Activated CD8-positive, alpha-beta T cell treated with anti-CD3 and anti-CD28 coated beads, Interleukin-2, amount 10 ng/mL, durations not matched to agents 7 days and 5 days (primary cell): Measurements from ENCODE around the gene TVP23A. TPM values are rescaled to one million over a fixed set of nuclear protein-coding genes. Genes with fewer than 3 reads are reported as not detected.
"Not testable (repeated sequence)": the region's sequence is repeated elsewhere in the genome, so short reads cannot be mapped to it uniquely, and the experiment has no call there.

Experiments
- ATAC-seq: fragments of 150-1000 bp; cut with Tn5 transposase; one replicate; pipeline ENCODE4 v1.10.0; 2021; ENCODE audit warnings: moderate library complexity
- CTCF ChIA-PET: fragments of 350-600 bp; sonication (Branson Sonifier 250); formaldehyde crosslinking; loops from one replicate; lab custom pipeline; 2021; ENCODE audit warnings: antibody characterized with exemption; lab: Charles Lee
- POLR2A ChIA-PET: fragments of 350-600 bp; sonication (Branson Sonifier 250); formaldehyde crosslinking; loops from one replicate; lab custom pipeline; 2021; ENCODE audit warnings: antibody characterized with exemption; lab: Charles Lee
- DNase-seq: peaks from one replicate; pipeline ENCODE4 v3.0.0-alpha.2; 2020
- H3K27ac Mint-ChIP-seq: one replicate; pipeline ENCODE4 v1.8.0; 2021; ENCODE audit warnings: mild to moderate bottlenecking, mixed read lengths
- H3K27me3 Mint-ChIP-seq: one replicate; pipeline ENCODE4 v1.8.0; 2021; ENCODE audit warnings: low read depth, mixed read lengths
- H3K36me3 Mint-ChIP-seq: one replicate; pipeline ENCODE4 v1.8.0; 2021; ENCODE audit warnings: low read depth, mixed read lengths
- H3K4me1 Mint-ChIP-seq: one replicate; pipeline ENCODE4 v1.8.0; 2021; ENCODE audit warnings: low read depth, mixed read lengths
- H3K4me3 Mint-ChIP-seq: one replicate; pipeline ENCODE4 v1.8.0; 2021; ENCODE audit warnings: mild to moderate bottlenecking, mixed read lengths
- H3K9me3 Mint-ChIP-seq: one replicate; pipeline ENCODE4 v1.8.0; 2022; ENCODE audit warnings: mixed read lengths; ENCODE audit not compliant: insufficient read depth
- total RNA-seq, 2 experiments: library from RNA; stranded (reverse); gene quantifications; one replicate each; pipeline ENCODE4 v1.2.3, GENCODE V29; 2021

Gene TVP23A
- total RNA-seq, 2 experiments from 2014 or later, result not detected

DNA sequence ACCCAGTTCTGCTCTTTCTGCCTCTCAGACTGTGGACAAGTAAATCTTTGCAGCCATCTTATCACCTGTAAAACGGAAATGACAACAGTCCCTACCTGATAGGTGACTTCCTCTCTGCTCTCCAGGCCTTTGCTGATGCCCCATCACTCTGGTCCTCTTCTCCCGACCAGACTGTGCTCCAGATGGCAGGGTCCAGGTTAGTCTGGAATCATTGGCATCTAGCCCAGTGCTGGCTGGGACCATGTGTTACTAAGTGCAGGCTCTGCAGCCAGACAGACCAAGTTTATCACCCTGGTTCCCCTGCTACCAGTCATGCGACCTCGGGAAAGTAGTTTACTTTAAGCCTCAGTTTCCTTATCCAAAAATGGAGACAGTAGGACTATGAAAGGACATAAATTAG lies 76.8 kb downstream of the TVP23A start:
- H3K27me3 Mint-ChIP-seq, result no peaks in the 10 kb centered on the region
- no peak overlapping the region for H3K4me3 Mint-ChIP-seq
- ATAC-seq, result no peak
- DNase-seq, result no peak
- POLR2A ChIA-PET, result no interaction called here
- H3K27ac Mint-ChIP-seq, result no peak overlapping the region
- peaks cover 2% of the 10 kb centered on the region for H3K36me3 Mint-ChIP-seq
- H3K9me3 Mint-ChIP-seq, result no peaks in the 10 kb centered on the region
- H3K4me1 Mint-ChIP-seq, result peaks cover 67% of the 10 kb centered on the region
- CTCF ChIA-PET, result interaction anchor here (1.0 kb wide), 1 partner anchor 177 kb away, joined by 4 read pairs; no protein-coding TSS in a partner anchor

DNA sequence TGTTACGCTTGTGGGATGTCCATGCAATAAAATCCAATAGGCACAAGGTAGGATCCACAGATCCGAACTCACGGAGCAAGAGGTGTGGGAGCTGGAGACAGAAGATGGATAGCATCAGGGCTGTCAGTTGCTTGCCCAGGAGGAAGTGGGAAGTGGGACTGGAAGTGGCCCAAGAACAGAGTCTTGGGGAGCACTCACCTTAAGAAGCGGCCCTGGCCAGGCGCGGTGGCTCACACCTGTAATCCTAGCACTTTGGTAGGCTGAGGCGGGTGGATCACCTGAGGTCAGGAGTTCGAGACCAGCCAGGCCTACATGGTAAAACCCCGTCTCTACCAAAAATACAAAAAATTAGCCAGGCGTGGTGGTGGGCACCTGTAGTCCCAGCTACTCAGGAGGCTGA lies 77.3 kb downstream of the TVP23A start:
- Mint-ChIP-seq H3K4me3 (peak overlapping the region; percentile 19), H3K4me1 (peaks cover 67% of the 10 kb centered on the region), H3K27ac (peak overlapping the region; percentile 45)
- POLR2A ChIA-PET, H3K27me3 Mint-ChIP-seq, H3K9me3 Mint-ChIP-seq, DNase-seq, ATAC-seq, H3K36me3 Mint-ChIP-seq: not testable (repeated sequence)
- CTCF ChIA-PET, result interaction anchor here (1.0 to 2.0 kb wide), 3 partner anchors 178 to 220 kb away, joined by 4 to 9 read pairs (median 5); no protein-coding TSS in a partner anchor

DNA sequence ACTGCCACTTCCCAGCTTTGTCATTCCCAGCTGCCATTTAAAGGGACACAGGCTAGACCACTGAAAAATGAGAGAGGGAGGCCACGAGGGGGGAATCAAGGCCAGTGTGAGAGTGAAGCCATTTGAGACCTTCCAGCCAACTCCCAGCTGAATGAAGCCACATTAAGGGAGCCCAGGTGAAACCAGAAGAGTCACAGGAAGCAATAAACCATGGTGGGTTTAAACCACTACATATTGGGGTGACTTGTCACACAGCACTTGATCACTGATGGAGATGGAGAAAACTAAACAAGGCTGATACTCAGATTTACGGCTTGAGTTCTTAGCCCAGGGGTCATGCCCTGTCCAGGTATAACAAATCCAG lies 77.8 kb downstream of the TVP23A start:
- DNase-seq, result peak; percentile 58
- ChIA-PET POLR2A (no interaction called here), CTCF (interaction anchor here (0.8 to 7.0 kb wide), 4 partner anchors 177 to 227 kb away, joined by 3 to 112 read pairs (median 7); no protein-coding TSS in a partner anchor)
- peak overlapping the region; percentile 19 for H3K4me3 Mint-ChIP-seq
- peaks cover 66% of the 10 kb centered on the region for H3K4me1 Mint-ChIP-seq
- H3K9me3 Mint-ChIP-seq, result no peaks in the 10 kb centered on the region
- H3K36me3 Mint-ChIP-seq, result peaks cover 2% of the 10 kb centered on the region
- H3K27ac Mint-ChIP-seq, result peak overlapping the region; percentile 45
- H3K27me3 Mint-ChIP-seq, result no peaks in the 10 kb centered on the region
- ATAC-seq, result no peak

DNA sequence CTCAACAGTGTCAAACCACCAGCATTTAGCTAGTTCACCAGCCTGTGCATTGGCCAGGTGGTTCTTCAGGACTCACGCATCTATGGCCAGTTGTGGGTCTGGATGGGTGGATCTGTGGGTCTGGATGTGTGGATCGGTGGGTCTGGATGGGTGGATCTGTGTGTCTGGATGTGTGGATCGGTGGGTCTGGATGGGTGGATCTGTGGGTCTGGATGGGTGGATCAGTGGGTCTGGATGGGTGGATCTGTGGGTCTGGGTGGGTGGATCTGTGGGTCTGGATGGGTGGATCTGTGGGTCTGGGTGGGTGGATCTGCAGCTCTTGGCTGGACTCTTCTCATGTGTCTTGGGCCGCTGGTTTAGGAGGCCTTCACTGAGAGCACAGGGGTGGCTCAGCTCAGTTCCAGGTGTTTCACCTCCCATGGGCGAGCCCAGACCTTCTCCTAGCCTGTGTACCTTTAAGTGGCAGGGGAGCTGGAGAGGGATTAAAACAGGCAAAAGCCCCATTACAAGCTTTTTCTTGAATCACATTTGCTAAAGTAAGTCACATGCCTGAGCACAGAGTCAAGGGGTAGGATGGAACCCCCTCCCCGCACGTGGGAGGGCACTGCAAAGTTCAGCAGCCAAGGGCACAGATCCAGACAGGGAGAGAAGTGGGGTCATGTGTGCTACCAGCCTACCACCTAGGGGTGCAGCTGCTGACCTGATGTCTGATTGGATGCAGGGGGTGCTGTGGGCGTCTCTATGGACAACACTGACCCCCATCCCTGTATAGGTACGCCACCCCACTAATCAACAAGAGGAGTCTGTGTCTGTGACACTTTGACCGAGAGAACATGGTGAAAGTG lies 78.4 kb downstream of the TVP23A start:
- CTCF ChIA-PET, result interaction anchor here (0.8 to 7.0 kb wide), 5 partner anchors 178 to 483 kb away, joined by 3 to 112 read pairs (median 5); no protein-coding TSS in a partner anchor
- Mint-ChIP-seq H3K4me1 (peaks cover 62% of the 10 kb centered on the region), H3K9me3 (no peaks in the 10 kb centered on the region), H3K36me3 (peaks cover 2% of the 10 kb centered on the region), H3K4me3 (peak overlapping the region; percentile 19), H3K27me3 (no peaks in the 10 kb centered on the region), H3K27ac (no peak overlapping the region)
- no peak for ATAC-seq
- POLR2A ChIA-PET, result no interaction called here
- no peak for DNase-seq

DNA sequence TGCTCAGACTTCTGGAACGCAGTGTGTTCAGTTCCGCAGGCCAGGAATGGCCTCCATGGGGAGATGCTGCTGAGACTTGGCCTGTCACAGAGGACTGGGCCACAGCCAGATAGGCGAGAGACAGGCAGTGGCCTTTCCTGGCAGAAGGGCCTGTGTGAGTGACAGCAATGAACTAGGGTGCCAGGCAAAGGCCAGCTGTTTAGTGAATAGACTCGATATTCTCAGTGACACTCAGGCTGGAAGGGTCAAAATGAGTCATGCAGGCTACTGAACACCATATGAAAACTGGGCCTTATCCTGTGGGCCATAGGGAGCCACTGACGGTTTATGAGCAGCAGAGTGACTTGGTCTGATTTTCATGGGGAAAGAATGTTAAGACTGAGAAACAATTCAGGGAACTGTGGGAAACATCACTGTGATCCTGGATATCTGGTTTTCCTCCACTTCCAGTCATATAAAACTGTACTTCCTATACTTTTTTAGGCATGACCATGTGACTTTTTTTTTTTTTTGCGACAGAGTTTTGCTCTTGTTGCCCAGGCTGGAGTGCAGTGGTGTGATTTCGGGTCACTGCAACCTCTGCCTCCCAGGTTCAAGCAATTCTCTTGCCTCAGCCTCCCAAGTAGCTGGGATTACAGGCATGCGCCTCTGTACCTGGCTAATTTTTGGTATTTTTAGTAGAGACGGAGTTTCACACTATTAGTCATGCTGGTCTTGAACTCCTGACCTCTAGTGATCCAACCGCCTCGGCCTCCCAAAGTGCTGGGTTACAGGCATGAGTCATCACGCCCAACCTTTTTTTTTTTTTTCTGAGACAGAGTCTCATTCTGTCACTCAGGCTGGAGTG lies 80.1 kb downstream of the TVP23A start:
- no peaks in the 10 kb centered on the region for H3K36me3 Mint-ChIP-seq
- CTCF ChIA-PET, result interaction anchor here (1.5 to 7.0 kb wide), 4 partner anchors 8 to 481 kb away, joined by 7 to 112 read pairs (median 15); partner anchors contain the start of gene CIITA
- no peak overlapping the region for H3K4me3 Mint-ChIP-seq
- H3K9me3 Mint-ChIP-seq, result no peaks in the 10 kb centered on the region
- H3K27me3 Mint-ChIP-seq, result no peaks in the 10 kb centered on the region
- peak; percentile 75 for DNase-seq
- H3K4me1 Mint-ChIP-seq, result peaks cover 52% of the 10 kb centered on the region
- H3K27ac Mint-ChIP-seq, result peak overlapping the region; percentile 43
- peak; percentile 28 for ATAC-seq
- POLR2A ChIA-PET, result no interaction called here

DNA sequence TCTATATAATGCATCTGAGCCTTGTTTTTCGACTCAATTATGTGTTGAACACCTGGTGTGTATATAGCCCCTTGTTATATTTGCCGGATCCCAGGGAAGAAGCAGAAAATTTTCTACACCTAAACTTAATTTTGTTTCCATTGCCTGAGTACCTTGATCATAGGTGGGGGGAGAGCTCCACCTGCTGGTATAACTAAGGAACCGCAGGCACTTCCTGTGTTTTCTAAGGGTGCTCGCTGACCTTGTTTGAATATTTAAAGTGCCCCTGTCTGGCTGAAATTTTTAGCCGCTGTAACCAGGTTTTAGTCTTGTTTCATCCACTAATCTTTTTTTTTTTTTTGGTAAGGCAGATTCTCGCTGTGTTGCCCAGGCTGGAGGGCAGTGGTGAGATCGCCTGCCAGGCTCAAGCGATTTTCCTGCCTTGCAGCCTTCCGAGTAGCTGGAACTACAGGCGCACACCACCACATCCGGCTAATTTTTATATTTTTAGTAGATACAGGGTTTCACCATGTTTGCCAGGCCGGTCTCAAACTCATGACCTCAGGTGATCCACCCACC lies 81.4 kb downstream of the TVP23A start:
- Mint-ChIP-seq H3K27ac (peak overlapping the region; percentile 63), H3K9me3 (no peaks in the 10 kb centered on the region), H3K36me3 (no peaks in the 10 kb centered on the region), H3K4me1 (peaks cover 42% of the 10 kb centered on the region), H3K27me3 (no peaks in the 10 kb centered on the region), H3K4me3 (peak overlapping the region; percentile 48)
- ChIA-PET CTCF (interaction anchor here (0.7 to 7.0 kb wide), 16 partner anchors 9 to 480 kb away, joined by 3 to 112 read pairs (median 4); partner anchors contain the start of gene CIITA), POLR2A (no interaction called here)
- DNase-seq (peak; percentile 82), ATAC-seq (peak; percentile 49)

DNA sequence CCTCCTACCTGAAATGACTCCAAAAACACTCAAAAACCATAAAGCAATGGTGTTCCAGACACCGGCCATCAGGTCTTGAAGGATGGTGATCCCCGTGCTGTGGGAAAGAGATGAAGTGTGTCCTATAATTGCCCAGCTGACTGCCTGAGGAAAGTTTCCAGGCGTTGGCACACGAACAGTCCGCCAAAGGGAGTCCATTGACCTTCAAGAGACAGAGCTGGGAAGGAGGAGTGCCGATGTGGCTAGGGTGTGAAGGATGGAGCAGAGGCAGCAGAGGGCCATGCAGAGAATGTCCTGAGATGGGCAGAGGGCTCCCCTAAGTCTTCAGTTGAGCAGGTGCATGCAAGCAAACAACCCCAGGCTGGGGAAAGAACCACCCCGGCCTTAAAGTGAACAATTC lies 86.8 kb downstream of the TVP23A start:
- ChIA-PET POLR2A (interaction anchor here (0.6 to 1.0 kb wide), 2 partner anchors 17 to 766 kb away, joined by 3 read pairs; no protein-coding TSS in a partner anchor), CTCF (interaction anchor here (1.1 to 1.5 kb wide), 3 partner anchors 210 to 218 kb away, joined by 3 to 6 read pairs (median 5); no protein-coding TSS in a partner anchor)
- Mint-ChIP-seq H3K27ac (no peak overlapping the region), H3K9me3 (no peaks in the 10 kb centered on the region), H3K4me1 (no peaks in the 10 kb centered on the region), H3K27me3 (no peaks in the 10 kb centered on the region), H3K36me3 (no peaks in the 10 kb centered on the region), H3K4me3 (no peak overlapping the region)
- ATAC-seq (no peak), DNase-seq (no peak)

DNA sequence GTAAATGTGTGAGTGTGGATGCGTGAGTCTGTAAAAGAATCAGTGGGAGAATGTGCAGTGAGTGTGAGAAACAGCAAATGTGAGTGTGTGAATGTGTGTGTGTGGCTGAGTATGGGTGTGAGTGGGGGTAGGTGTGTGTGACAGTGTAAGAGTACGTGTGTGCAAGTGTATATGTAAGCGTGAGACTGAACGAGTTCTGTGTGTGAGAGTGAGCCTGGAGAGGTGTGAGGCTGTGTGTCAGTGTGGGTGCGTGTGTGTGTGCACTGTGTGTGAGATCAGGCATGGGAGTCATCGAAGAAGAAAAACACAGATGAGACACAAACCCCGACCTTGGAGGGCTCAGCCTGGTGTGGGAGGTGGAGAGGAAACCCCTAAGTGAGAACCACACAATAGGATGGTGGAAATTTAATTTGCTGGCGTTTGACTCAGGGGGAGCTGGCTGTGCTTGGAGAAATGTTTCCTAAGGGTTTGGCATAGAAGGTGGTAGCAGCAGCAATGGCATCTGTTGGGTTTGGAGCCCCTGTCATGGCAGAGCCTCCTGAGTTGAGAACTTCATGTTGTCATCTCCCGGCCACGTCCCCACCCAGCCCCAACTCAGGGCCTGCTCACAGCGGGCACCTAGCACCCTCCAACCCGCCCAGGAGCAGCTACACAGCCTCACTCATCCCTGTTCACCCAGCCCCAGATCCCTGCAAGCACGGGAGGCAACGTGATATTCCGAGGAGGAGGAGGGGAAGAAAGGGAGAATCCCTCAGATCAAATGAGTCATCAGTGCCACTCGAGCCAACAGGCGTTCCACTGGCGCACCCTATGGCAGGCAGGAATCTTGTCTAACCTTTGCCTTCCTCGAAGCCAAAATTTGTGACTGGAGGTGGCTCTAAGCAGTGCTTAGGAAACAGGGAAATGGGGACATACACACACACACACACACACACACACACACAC lies 89.2 kb downstream of the TVP23A start:
- H3K27me3 Mint-ChIP-seq, result peaks cover 3% of the 10 kb centered on the region
- H3K4me3 Mint-ChIP-seq, result no peak overlapping the region
- no peaks in the 10 kb centered on the region for H3K9me3 Mint-ChIP-seq
- no peak for DNase-seq
- POLR2A ChIA-PET, result no interaction called here
- CTCF ChIA-PET, result no interaction called here
- H3K27ac Mint-ChIP-seq, result no peak overlapping the region
- H3K4me1 Mint-ChIP-seq, result no peaks in the 10 kb centered on the region
- ATAC-seq, result no peak
- no peaks in the 10 kb centered on the region for H3K36me3 Mint-ChIP-seq

DNA sequence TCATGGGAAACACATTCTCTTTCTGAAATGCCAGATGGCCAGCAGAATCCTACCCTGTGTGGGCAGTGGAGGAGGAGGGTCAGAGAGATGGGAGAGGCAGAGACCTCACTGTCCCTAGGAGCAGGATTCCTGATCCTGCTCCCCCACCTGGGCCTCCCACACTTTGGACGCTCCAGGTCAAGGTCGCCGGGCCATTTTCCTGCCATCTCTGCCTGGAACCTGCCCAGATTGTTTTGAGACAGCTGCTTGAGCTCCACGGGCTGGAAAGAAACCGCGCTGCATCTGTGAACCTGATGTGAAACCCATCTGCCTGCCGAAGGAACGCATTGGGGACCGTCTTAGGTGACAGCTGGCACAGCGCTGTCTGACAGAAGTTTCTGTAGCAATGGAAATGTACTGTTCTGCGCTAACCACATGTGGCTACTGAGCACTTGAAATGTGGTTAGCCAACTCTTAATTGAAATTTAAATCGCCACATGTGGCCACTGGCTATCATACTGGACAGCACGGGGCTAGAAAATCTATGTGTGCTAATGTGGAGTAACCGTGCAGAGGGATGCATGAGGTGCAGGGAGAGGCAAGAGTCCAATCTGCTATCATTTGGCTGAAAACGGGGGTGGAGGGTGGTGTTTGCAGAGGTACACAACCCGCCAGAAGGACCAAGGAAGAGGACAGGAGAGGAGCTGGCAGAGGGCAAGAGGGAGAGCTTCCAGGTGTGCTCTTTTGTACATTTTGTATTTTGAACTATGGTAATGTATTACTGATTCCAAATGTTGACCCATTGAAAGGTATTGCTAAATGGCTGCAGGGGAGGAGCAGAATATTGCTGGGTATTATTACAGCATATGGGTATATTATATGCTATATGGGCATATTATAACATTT lies 90.3 kb downstream of the TVP23A start:
- no peaks in the 10 kb centered on the region for H3K9me3 Mint-ChIP-seq
- H3K4me3 Mint-ChIP-seq, result no peak overlapping the region
- no peak for ATAC-seq
- no peak for DNase-seq
- ChIA-PET POLR2A (no interaction called here), CTCF (no interaction called here)
- H3K27me3 Mint-ChIP-seq, result peaks cover 3% of the 10 kb centered on the region
- H3K4me1 Mint-ChIP-seq, result no peaks in the 10 kb centered on the region
- H3K27ac Mint-ChIP-seq, result no peak overlapping the region
- H3K36me3 Mint-ChIP-seq, result no peaks in the 10 kb centered on the region
